A172 (cell line): ENCODE data around the gene PIK3C2G. TPM values are rescaled to one million over a fixed set of nuclear protein-coding genes. Genes with fewer than 3 reads are reported as not detected.

Experiments
- total RNA-seq: library from RNA; depleted of rRNA; stranded (reverse); fragments of >200 nt; shearing (Covaris generic); gene quantifications from 2 replicates; pipeline ENCODE4 v1.2.3, GENCODE V29; 2014; rRNA removed

PIK3C2G gene
- total RNA-seq, 1 experiment from 2014 or later, result not detected

Other genes with a start within 250 kb of the PIK3C2G start
- not detected in 2 replicates for gene RERGL, start 171.3 kb upstream of the PIK3C2G start, total RNA-seq